H7 (cell line): Measurements from ENCODE around the gene LIMCH1. TPM values are rescaled to one million over a fixed set of nuclear protein-coding genes. Genes with fewer than 3 reads are reported as not detected.
"Not testable (repeated sequence)": the region's sequence is repeated elsewhere in the genome, so short reads cannot be mapped to it uniquely, and the experiment has no call there.

Experiments used
- DNase-seq: peaks from one replicate; pipeline ENCODE4 v3.0.0; 2012
- H3K27me3 ChIP-seq: 2 replicates; pipeline ENCODE4 v1.6.0; 2011; ENCODE audit warnings: mild to moderate bottlenecking, low read length; ENCODE audit not compliant: control insufficient read depth, insufficient read depth
- H3K36me3 ChIP-seq: replicated peaks from 2 replicates; pipeline ENCODE4 v1.5.1; 2011; ENCODE audit warnings: low read length; ENCODE audit not compliant: control insufficient read depth, insufficient read depth
- H3K4me3 ChIP-seq: 2 replicates; pipeline ENCODE4 v1.5.1; 2011; ENCODE audit warnings: low read depth, mild to moderate bottlenecking, control low read depth, low read length, moderate library complexity; ENCODE audit not compliant: insufficient read depth
- total RNA-seq: library from RNA; depleted of rRNA; stranded (reverse); fragments of >200 nt; shearing (Covaris generic); gene quantifications from 2 replicates; pipeline ENCODE4 v1.2.3, GENCODE V29; 2014

Gene LIMCH1
- total RNA-seq, 1 experiment from 2014 or later: 0.76 TPM

GRCh38 chr4:41696763-41697162 is 158.8 kb downstream of the LIMCH1 start:
- H3K4me3 ChIP-seq: no peak overlapping the region
- DNase-seq: peak; percentile 2
- H3K36me3 ChIP-seq: no peaks in the 10 kb centered on the region
- no peaks in the 10 kb centered on the region; the same call in 1 of the 2 replicates for H3K27me3 ChIP-seq

- no peak for DNase-seq
- Histone ChIP-seq H3K27me3 (no peaks in the 10 kb centered on the region; the same call in 1 of the 2 replicates), H3K36me3 (no peaks in the 10 kb centered on the region), H3K4me3 (no peak overlapping the region)
These were observed 164.0 kb downstream of the LIMCH1 start for GRCh38 chr4:41701983-41702382.

DNA sequence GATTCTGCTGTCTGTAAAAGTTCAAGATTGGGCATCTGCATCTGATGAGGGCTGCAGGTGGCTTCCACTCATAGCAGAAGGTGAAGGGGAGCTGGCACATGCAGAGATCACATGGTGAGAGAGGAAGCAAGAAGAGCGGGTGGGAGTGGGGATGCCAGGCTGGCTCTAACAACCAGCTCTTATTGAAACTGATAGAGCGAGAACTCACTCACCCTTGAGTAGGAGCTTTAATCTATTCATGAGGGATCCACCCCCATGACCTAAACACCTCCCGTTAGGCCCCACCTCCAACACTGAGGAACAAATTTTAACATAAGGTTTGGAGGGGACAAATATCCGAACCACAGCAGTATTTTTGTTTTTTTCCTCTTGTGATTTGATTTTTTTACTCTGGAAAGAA is 164.8 kb downstream of the LIMCH1 start:
- DNase-seq: no peak

GRCh38 chr4:41703785-41704184 is 165.8 kb downstream of the LIMCH1 start:
- no peaks in the 10 kb centered on the region for H3K36me3 ChIP-seq
- no peaks in the 10 kb centered on the region; the same call in 1 of the 2 replicates for H3K27me3 ChIP-seq
- DNase-seq: no peak
- no peak overlapping the region for H3K4me3 ChIP-seq

More for the DNA sequence above, 164.8 kb downstream of the LIMCH1 start:
- Histone ChIP-seq H3K36me3 (no peaks in the 10 kb centered on the region), H3K27me3 (no peaks in the 10 kb centered on the region; the same call in 1 of the 2 replicates), H3K4me3 (no peak overlapping the region)

DNA sequence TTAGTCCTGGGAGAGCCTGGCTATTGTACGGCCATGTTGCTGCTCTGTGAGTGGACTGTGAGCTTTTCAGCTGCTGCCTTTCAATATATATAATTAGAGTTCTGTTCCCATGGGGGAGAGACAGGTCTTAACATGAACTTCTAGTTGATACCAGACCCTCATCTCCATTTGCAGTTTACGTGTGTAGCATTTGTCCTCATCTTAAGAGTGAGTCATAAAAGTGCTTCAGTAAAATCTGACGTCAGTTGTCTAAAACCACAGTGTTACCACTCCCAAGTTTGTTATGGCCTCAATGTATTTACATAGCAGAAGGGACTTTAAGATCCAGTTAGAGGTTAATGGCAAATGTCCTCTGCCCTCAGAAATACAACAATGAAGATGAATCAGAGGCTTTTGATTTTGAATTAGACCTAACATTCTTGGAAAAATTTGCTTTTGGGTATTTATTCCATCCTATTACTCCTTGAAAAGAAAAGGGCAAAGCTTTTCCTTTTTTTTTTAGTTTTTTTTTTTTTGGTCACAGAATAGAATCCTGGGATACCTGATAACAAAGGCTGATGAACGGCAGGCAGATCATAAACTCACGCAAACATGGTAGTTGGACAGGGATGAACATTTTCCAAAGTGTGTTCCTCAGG is 172.0 kb downstream of the LIMCH1 start:
- Histone ChIP-seq H3K36me3 (no peaks in the 10 kb centered on the region), H3K4me3 (no peak overlapping the region), H3K27me3 (no peaks in the 10 kb centered on the region)
- DNase-seq: no peak

GRCh38 chr4:41711654-41712053 is 173.7 kb downstream of the LIMCH1 start:
- H3K36me3 ChIP-seq, DNase-seq, H3K27me3 ChIP-seq, H3K4me3 ChIP-seq: not testable (repeated sequence)

DNA sequence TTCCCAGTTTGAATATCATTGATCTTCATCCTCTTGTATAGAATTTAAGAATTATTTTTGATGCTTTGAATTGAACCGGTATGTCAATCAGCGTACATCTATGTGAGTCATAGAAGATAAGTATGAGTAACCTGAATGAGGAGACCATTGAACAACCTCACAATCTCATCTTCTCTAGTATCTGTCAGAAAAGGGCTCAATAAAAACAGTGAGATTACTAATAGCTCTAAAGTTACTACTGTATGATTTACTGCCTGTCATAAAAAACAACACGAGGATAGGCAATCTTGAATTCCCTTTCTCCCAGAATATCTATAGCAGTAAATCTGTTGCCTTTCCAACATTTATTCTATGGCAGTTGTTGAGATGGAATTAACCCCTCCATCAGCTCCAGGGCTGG is 174.5 kb downstream of the LIMCH1 start:
- Histone ChIP-seq H3K27me3 (no peaks in the 10 kb centered on the region), H3K4me3 (no peak overlapping the region), H3K36me3 (no peaks in the 10 kb centered on the region)
- DNase-seq: no peak

GRCh38 chr4:41713768-41714167 is 175.8 kb downstream of the LIMCH1 start:
- DNase-seq: no peak
- Histone ChIP-seq H3K4me3 (no peak overlapping the region), H3K27me3 (no peaks in the 10 kb centered on the region), H3K36me3 (no peaks in the 10 kb centered on the region)

- no peak overlapping the region for H3K4me3 ChIP-seq
- H3K36me3 ChIP-seq: no peaks in the 10 kb centered on the region
- no peak for DNase-seq
- H3K27me3 ChIP-seq: no peaks in the 10 kb centered on the region
These were observed 176.5 kb downstream of the LIMCH1 start for GRCh38 chr4:41714364-41715000.

- no peak for DNase-seq
- Histone ChIP-seq H3K4me3 (no peak overlapping the region), H3K36me3 (no peaks in the 10 kb centered on the region), H3K27me3 (no peaks in the 10 kb centered on the region)
These were observed 177.2 kb downstream of the LIMCH1 start for GRCh38 chr4:41715155-41715554.

- no peak for DNase-seq
- H3K4me3 ChIP-seq: no peak overlapping the region
- H3K36me3 ChIP-seq: no peaks in the 10 kb centered on the region
- H3K27me3 ChIP-seq: no peaks in the 10 kb centered on the region
These were observed 180.9 kb downstream of the LIMCH1 start for GRCh38 chr4:41718907-41719306.

DNA sequence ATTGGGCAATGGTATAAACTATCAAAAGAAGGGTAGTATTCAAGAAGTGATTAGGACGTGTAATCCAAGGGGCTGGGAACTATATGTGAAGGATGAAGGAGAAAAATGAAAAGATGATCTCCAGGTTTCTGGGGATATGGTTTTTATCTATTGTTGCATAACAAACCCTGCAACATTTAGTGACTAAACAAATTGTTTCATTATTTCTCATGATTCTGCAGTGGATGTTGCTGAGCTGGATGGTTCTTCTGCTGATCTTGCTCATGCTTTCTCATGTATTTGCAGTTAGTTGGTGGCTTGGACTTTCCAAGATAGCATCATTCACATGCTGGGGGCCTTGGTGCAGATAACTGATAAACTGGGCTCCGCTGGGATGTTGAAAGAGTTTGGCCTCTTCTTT is 181.5 kb downstream of the LIMCH1 start:
- Histone ChIP-seq H3K27me3 (no peaks in the 10 kb centered on the region), H3K4me3 (no peak overlapping the region), H3K36me3 (no peaks in the 10 kb centered on the region)
- DNase-seq: no peak

DNA sequence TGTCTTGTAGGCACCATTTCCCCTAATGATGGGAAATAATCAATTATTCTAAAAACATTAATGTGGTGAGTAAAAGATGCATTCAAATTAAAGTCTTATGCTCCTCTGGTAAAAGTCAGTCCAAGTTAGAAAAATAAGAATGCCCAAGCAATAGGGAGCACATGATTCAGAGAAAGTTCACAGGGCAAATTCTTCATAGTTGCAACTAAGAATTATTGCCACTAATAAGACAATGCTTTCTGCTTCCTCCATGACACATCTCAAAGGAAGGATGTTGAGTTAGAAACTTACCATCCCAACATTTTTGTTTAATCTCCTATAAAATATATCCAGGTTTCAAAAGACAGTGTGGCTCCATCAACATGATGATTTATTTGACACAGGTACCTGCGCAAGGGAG is 184.2 kb downstream of the LIMCH1 start:
- Histone ChIP-seq H3K36me3 (no peaks in the 10 kb centered on the region), H3K27me3 (no peaks in the 10 kb centered on the region), H3K4me3 (no peak overlapping the region)
- no peak for DNase-seq

DNA sequence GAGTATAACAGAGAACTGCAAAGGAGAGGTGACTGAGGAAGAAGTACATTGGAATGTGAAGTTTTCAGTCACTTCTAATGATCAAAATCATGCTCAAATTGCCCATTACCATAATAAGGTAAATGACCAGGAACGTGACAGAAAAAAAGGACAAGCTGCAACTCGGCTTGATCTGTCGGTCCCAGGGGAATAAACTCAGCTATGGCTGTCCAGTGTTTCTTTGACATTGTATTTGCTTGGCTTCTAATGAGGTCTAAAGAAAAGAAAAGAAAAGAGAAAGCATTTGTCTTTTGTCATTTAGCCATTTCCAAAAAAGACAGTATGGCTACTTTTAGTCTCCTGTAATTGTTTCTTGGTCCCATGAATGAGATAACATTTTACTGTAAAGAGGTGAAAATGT is 185.3 kb downstream of the LIMCH1 start:
- H3K4me3 ChIP-seq: no peak overlapping the region
- no peaks in the 10 kb centered on the region for H3K27me3 ChIP-seq
- H3K36me3 ChIP-seq: no peaks in the 10 kb centered on the region
- DNase-seq: no peak

GRCh38 chr4:41725254-41725653 is 187.3 kb downstream of the LIMCH1 start:
- DNase-seq: no peak
- H3K4me3 ChIP-seq: no peak overlapping the region
- no peaks in the 10 kb centered on the region; the same call in 1 of the 2 replicates for H3K27me3 ChIP-seq
- no peaks in the 10 kb centered on the region for H3K36me3 ChIP-seq
